HG02884 (cell line): Measurements from ENCODE around the gene LY9.
A peak's percentile ranks its signal among the peaks of the same experiment; 100 is the strongest.

Experiments used
- ATAC-seq: cut with Tn5 transposase; IDR thresholded peaks from one replicate; pipeline ENCODE4 v1.9.1; 2021; ENCODE audit warnings: mild to moderate bottlenecking, moderate library complexity; ENCODE audit not compliant: unreplicated experiment

The LY9 gene

GRCh38 chr1:160834945-160835565 lies 39.1 kb downstream of the LY9 start:
- no peak for ATAC-seq

DNA sequence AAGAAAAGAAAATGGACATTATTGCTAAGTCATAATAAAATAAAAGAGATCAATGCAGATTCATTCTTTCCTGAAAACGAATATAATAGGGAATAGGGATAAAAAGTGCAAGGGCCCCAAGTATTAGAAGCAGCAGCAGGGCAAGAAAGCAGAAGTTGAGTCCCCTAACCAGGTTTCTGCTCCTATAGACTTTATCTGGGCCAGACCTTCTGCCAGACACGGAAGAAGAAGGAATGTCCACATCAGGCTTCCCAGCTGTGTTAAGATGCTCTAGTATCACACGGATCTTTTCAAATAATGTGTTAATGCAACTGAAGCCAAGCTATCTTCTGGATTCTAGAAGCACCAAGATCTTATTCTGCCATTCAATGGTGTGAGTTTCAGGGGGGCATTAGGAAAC lies 39.8 kb downstream of the LY9 start:
- no peak for ATAC-seq

DNA sequence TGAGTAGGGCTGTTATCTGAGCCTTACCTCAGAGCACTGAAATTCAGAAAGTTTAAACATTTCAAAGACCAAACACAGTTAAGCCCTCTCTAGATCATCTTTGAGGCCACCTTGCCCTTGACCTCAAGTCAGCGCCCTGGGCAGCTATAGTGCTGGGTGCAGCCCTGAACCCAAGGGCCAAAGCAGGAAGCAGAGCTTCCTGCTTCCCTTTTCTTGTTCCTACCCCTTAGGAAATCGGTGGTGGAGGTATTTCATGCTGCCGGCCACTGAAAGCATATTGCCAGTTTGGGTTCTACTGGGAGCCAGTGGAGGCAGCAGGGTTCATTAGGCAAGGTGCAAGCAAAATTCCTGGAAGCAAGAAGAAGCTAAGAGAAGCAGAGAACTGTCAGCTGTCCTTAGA lies 40.6 kb downstream of the LY9 start:
- no peak for ATAC-seq

DNA sequence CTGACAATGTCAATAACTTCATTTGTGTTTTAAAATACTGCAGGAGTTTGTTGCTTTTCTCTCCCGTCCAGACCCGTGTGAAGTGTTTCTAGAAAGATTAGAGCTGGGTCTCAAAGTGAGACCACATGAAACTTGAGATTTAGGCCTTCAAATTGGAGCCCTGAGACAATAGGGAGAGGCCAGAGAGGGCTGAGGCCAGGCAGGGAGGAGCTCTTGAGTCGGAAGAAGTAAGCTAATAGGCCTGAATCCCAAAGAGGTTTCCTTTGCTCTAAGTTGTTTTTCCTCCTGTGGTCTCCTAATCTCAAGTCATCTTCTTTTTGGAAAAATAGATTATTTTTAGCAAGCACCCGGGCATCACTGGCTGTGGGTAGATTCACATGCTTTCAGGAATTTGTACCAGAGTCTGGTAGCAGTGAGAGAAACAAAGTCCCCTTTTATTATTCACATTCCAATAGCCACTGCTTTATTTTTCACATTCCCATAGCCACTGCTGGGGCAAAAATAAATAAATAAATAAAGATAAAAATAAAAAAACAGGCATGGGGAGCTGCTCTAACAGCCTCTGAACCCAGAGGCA lies 41.1 kb downstream of the LY9 start:
- no peak for ATAC-seq

- peak; percentile 81 for ATAC-seq
These were observed 41.7 kb downstream of the LY9 start for GRCh38 chr1:160837558-160838205.

DNA sequence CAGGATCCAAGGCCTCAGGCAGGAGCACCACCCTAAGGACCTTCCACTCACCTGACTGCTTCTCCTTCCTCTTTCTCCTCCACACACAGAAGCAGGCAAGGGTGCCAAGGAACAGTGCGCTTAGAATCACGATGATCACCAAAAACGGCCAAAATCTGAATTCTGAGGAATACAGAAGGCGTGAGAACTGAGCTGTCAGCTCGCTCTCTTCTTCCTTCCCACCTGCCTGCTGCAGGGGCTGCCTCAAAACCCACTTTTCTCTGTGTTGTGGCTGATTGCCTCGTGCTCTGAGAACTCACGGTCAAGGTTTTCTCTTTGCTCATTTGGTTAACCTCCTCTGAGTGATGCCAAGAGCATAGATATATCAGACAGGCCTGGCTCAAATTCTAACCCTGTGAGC lies 42.9 kb downstream of the LY9 start:
- no peak for ATAC-seq

DNA sequence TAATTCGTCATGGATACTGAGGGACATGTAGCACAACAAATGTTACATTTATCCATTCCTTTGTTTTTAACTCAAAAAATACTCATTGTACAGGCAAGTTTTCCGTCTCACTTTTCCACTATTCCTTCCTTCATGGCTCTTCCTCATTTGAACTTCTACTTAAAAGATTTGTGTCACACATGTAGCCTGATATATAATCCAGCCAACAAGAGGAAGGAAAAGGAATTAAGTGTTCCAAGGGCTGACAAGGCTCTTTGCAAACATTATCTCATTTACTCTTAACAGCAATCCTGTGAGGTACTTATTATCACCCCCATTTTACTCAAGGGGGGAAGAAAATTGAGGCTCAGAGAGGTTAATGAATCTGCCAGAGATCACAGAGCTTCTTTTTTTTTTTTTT lies 43.8 kb downstream of the LY9 start:
- ATAC-seq = no peak

DNA sequence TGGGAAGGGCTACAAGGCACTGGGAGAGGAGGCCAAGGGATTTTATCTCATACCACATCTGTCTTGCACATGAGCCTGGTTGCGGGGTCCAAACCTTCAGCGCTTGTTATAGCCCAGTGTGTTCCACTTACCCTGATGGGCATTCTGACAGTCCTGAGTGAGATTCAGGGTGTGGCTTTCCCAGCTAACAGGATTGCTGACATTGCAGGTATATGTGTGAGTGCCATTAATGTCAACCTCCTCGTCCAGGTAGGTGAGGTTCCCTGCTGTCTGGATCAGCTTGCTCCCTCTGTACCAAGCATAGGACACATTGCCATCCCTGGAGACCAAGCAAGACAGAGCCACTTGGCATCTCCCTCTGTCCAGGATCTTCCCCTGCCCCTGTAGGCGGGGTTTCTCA lies 45.1 kb downstream of the LY9 start:
- no peak for ATAC-seq

DNA sequence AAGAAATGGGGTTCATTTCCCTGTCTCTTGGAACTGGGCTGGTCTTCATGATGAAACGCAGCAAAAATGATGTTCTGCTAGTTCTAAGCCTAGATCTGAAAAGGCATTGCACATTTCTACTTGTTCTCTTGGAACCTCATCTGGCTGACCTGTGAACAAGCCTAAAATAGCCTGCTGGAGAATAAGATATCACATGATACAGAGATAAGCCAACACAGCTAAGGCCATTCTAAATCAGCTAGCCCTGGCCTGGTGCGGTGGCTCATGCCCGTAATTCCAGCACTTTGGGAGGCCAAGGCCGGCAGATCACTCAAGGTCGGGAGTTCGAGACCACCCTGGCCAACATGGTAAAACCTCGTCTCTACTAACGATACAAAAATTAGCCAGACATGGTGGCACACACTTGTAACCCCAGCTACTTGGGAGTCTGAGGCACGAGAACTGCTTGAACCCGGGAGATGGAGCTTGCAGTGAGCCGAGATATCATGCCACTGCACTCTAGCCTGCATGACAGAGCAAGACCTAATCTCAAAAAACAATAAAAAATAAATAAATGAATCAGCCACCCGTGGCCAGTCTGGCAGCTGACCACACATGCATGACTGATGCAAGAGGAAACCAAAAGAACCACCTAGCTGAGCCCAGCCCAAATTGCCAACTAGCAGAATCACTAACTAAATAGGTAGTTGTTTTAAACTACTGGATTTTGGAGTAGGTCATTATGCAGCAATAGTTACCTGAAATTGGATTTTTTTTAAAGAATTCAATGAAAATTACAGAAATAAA lies 48.7 kb downstream of the LY9 start:
- ATAC-seq = no peak

DNA sequence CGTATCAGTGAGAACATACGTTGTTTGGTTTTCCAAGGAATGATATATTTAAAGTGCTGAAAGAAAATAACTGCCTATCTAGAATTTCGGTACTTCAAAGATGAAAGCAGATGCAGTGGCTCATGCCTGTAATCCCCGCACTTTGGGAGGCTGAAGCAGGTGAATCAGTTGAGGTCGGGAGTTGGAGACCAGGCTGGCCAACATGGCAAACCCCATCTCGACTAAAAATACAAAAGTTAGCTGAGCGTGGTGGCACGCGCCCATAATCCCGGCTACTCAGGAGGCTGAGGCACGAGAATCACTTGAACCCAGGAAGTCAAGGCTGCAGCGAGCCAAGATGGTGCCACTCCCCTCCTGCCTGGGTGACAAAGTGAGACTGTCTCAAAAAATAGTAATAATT lies 50.3 kb downstream of the LY9 start:
- ATAC-seq = no peak

- no peak for ATAC-seq
These were observed 54.6 kb downstream of the LY9 start for GRCh38 chr1:160850541-160850940.

- ATAC-seq = no peak
These were observed 55.0 kb downstream of the LY9 start for GRCh38 chr1:160850993-160851392.

DNA sequence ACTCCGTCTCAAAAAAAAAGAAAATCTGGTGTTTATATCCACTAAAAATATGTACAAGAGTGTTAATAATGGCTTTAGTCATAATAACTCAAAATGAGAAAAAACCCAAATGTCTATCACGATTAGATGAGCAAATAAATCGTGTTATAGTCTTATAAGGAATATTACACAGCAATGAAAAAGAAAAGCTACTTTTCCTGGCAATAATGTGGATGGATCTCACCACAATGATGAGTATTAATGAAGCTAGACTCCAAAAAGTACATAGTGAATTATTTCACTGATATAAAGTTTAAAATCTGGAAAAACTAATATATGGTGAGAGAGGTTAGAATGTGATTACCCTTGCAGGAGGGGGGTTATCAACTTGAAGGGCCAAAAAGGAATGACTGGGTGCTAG lies 57.0 kb downstream of the LY9 start:
- no peak for ATAC-seq

DNA sequence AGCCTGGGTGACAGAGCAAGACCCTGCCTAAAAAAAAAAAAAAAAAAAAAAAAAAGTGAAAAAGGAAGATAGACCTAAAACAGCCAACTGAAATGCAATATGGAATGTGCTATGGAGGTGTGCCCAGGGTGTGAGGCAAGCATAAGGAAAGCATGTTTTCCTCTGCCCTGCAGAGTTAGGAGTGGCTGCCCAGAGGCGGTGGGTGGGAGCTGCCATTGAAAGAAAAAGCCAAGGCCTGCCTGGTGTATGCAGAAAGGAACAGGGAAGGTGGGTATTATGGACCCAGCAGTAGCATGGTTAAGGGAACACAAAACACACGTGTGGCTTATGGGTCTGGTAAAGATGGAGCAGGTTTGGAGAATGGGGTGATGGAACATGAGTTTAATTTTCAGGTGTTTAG lies 57.8 kb downstream of the LY9 start:
- ATAC-seq = no peak

GRCh38 chr1:160855181-160855981 lies 59.4 kb downstream of the LY9 start:
- no peak for ATAC-seq

DNA sequence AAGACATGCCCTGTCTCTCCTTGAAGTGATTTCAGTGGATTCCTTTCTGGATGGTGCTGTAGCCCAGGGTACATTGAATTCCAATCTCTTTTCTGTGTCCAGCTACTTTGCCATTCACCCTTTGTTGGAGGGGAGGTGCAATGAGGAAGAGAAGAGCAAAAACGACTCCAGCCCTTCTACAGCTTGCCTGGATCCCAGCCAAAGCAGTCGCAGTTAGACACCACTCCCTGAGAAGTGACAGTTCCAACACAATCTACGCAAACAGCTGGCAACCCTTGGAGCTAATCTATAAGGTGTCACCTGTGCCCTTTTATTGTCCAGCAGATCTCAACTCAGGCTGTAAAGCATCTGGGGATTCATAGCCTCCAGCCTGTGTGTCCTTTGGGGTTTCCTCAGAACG lies 62.1 kb downstream of the LY9 start:
- no peak for ATAC-seq

GRCh38 chr1:160858507-160858906 lies 62.5 kb downstream of the LY9 start:
- ATAC-seq = no peak

DNA sequence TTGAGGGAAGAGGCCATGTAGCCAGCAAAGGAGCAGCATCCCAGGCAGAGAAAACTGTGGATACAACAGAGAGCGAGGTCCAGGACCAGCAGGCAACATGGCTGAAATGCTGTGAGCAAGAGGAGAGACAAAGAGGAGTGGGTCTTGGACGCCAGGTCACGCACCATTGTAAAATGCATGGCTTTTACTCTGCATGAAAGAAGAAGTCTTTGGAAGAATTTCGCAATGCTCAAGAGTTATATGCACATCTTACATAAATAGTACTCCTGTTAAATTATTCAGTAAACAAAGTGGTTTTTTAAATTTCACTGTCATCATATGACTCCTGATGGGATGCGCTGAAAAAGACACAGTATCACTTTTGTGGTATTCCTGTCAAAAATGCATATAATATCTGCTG lies 63.2 kb downstream of the LY9 start:
- ATAC-seq = no peak

- ATAC-seq = no peak
These were observed 65.0 kb downstream of the LY9 start for GRCh38 chr1:160860840-160861505.

GRCh38 chr1:160862203-160863060 lies 66.5 kb downstream of the LY9 start, which contains the start of gene CD244:
TSS of gene CD244 (minus strand) at chr1:160862887. CDS start at chr1:160862677, 210 bp downstream.
- peak; percentile 94 for ATAC-seq
